ENCODE results near the gene FAM161B. TPM values are rescaled to one million over a fixed set of nuclear protein-coding genes. Genes with fewer than 3 reads are reported as not detected.
A peak's percentile ranks its signal among the peaks of the same experiment; 100 is the strongest.

The FAM161B gene
- total and polyA plus RNA-seq, 2 of the 13 experiments (the other 11 are each of a cell fraction or from before 2014, with no cell fraction given): 1.6 to 2.0 TPM

- TF ChIP-seq, protein P1, sequence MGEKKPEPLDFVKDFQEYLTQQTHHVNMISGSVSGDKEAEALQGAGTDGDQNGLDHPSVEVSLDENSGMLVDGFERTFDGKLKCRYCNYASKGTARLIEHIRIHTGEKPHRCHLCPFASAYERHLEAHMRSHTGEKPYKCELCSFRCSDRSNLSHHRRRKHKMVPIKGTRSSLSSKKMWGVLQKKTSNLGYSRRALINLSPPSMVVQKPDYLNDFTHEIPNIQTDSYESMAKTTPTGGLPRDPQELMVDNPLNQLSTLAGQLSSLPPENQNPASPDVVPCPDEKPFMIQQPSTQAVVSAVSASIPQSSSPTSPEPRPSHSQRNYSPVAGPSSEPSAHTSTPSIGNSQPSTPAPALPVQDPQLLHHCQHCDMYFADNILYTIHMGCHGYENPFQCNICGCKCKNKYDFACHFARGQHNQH (CRISPR knock-in tag; IDR thresholded peaks at IDR 0.05): peak; percentile 24; the same call in 1 of the 2 replicates
- no peak for TF ChIP-seq FOXO1 (CRISPR knock-in tag; IDR thresholded peaks at IDR 0.05)
- no peak for TF ChIP-seq SRSF1 (optimal IDR thresholded peaks at IDR 0.05; ENCODE audit: low read depth, low read length)
- no peak for TF ChIP-seq RAD21 (CRISPR knock-in tag; IDR thresholded peaks at IDR 0.05)
- TF ChIP-seq ZNF878 (CRISPR knock-in tag; IDR thresholded peaks at IDR 0.05): no peak
- TF ChIP-seq ZNF562 (CRISPR knock-in tag; IDR thresholded peaks at IDR 0.05; ENCODE audit: borderline replicate concordance): no peak
- TF ChIP-seq PHF21A (CRISPR knock-in tag; IDR thresholded peaks at IDR 0.05): no peak
- no peak for TF ChIP-seq DNMT3B (CRISPR knock-in tag; conservative IDR thresholded peaks at IDR 0.05)
- no peak for TF ChIP-seq ZNF431 (CRISPR knock-in tag; IDR thresholded peaks at IDR 0.05; ENCODE audit: borderline replicate concordance, low read depth)
- no peak for TF ChIP-seq AFF4 (CRISPR knock-in tag; IDR thresholded peaks at IDR 0.05)
- no peak for TF ChIP-seq HNF4G (IDR thresholded peaks at IDR 0.05; ENCODE audit: borderline replicate concordance, low read depth, low read length)
- TF ChIP-seq HNF4G (CRISPR knock-in tag; IDR thresholded peaks at IDR 0.05; ENCODE audit: borderline replicate concordance, low read depth): 0 out of 2 replicates have a peak, but pooled peaks have one; percentile 29
- TF ChIP-seq NFKBIZ (CRISPR knock-in tag; IDR thresholded peaks at IDR 0.05): no peak
- no peak for TF ChIP-seq TRIM22 (IDR thresholded peaks at IDR 0.05)
- TF ChIP-seq ZNF280D (CRISPR knock-in tag; IDR thresholded peaks at IDR 0.05): 0 out of 2 replicates have a peak, but pooled peaks have one; percentile 41
- TF ChIP-seq ZNF891 (CRISPR knock-in tag; IDR thresholded peaks at IDR 0.05): no peak
- 0 out of 2 replicates have a peak, but pooled peaks have one; percentile 26 for TF ChIP-seq MED13 (CRISPR knock-in tag; IDR thresholded peaks at IDR 0.05)
- TF ChIP-seq ZNF781 (CRISPR knock-in tag; IDR thresholded peaks at IDR 0.05; ENCODE audit: borderline replicate concordance, not compliant biosample characterization): peak; percentile 33
- TF ChIP-seq FOSL1 (CRISPR knock-in tag; IDR thresholded peaks at IDR 0.05; ENCODE audit: borderline replicate concordance): no peak
- TF ChIP-seq, protein P2, sequence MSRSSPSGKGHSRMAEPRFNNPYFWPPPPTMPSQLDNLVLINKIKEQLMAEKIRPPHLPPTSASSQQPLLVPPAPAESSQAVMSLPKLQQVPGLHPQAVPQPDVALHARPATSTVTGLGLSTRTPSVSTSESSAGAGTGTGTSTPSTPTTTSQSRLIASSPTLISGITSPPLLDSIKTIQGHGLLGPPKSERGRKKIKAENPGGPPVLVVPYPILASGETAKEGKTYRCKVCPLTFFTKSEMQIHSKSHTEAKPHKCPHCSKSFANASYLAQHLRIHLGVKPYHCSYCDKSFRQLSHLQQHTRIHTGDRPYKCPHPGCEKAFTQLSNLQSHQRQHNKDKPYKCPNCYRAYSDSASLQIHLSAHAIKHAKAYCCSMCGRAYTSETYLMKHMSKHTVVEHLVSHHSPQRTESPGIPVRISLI (CRISPR knock-in tag; IDR thresholded peaks at IDR 0.05; ENCODE audit: borderline replicate concordance): no peak
These were observed 48.1 kb upstream of the FAM161B start (continued) for GRCh38 chr14:73997944-73998447.

All from HepG2 (cell line).